Measurements from ENCODE around the gene EVI5.
"Not testable (repeated sequence)": the region's sequence is repeated elsewhere in the genome, so short reads cannot be mapped to it uniquely, and the experiment has no call there.

Gene EVI5

GRCh38 chr1:92619466-92620189 is 165.3 kb downstream of the EVI5 start:
- no peak overlapping the region for H3K4me3 ChIP-seq (ENCODE audit: low read depth, low read length)
- no peak for DNase-seq (ENCODE audit: low read depth)

- H3K4me3 ChIP-seq (ENCODE audit: low read depth, low read length) = no peak overlapping the region
- DNase-seq (ENCODE audit: low read depth) = no peak
Measured at GRCh38 chr1:92601044-92601443, 183.9 kb downstream of the EVI5 start.

- no peak overlapping the region for H3K4me3 ChIP-seq (ENCODE audit: low read depth, low read length)
- DNase-seq (ENCODE audit: low read depth) = peak; percentile 4
Measured at GRCh38 chr1:92599184-92599583, 185.7 kb downstream of the EVI5 start.

GRCh38 chr1:92589361-92589760 is 195.5 kb downstream of the EVI5 start:
- DNase-seq (ENCODE audit: low read depth); H3K4me3 ChIP-seq (ENCODE audit: low read depth, low read length): not testable (repeated sequence)

- no peak overlapping the region for H3K4me3 ChIP-seq (ENCODE audit: low read depth, low read length)
- no peak for DNase-seq (ENCODE audit: low read depth)
Measured at GRCh38 chr1:92587445-92587844, 197.5 kb downstream of the EVI5 start.

GRCh38 chr1:92585831-92586230 is 199.1 kb downstream of the EVI5 start:
- no peak for DNase-seq (ENCODE audit: low read depth)
- no peak overlapping the region for H3K4me3 ChIP-seq (ENCODE audit: low read depth, low read length)

GRCh38 chr1:92584810-92585209 is 200.1 kb downstream of the EVI5 start:
- not testable (repeated sequence) for DNase-seq (ENCODE audit: low read depth); H3K4me3 ChIP-seq (ENCODE audit: low read depth, low read length)

- no peak overlapping the region for H3K4me3 ChIP-seq (ENCODE audit: low read depth, low read length)
- peak; percentile 36 for DNase-seq (ENCODE audit: low read depth)
Measured at GRCh38 chr1:92583821-92584760, 200.8 kb downstream of the EVI5 start.

- H3K4me3 ChIP-seq (ENCODE audit: low read depth, low read length) = no peak overlapping the region
- no peak for DNase-seq (ENCODE audit: low read depth)
Measured at GRCh38 chr1:92577261-92577895, 207.5 kb downstream of the EVI5 start.

GRCh38 chr1:92575123-92575522 is 209.8 kb downstream of the EVI5 start:
- no peak overlapping the region for H3K4me3 ChIP-seq (ENCODE audit: low read depth, low read length)
- DNase-seq (ENCODE audit: low read depth) = no peak

- no peak for DNase-seq (ENCODE audit: low read depth)
- H3K4me3 ChIP-seq (ENCODE audit: low read depth, low read length) = no peak overlapping the region
Measured at GRCh38 chr1:92572520-92572919, 212.4 kb downstream of the EVI5 start.

- DNase-seq (ENCODE audit: low read depth) = no peak
- H3K4me3 ChIP-seq (ENCODE audit: low read depth, low read length) = no peak overlapping the region
Measured at GRCh38 chr1:92571578-92571977, 213.3 kb downstream of the EVI5 start.

GRCh38 chr1:92567211-92567868 is 217.6 kb downstream of the EVI5 start:
- no peak for DNase-seq (ENCODE audit: low read depth)
- no peak overlapping the region for H3K4me3 ChIP-seq (ENCODE audit: low read depth, low read length)

- DNase-seq (ENCODE audit: low read depth) = no peak
- no peak overlapping the region for H3K4me3 ChIP-seq (ENCODE audit: low read depth, low read length)
Measured at GRCh38 chr1:92563457-92564216, 221.3 kb downstream of the EVI5 start.

GRCh38 chr1:92556350-92556749 is 228.6 kb downstream of the EVI5 start:
- H3K4me3 ChIP-seq (ENCODE audit: low read depth, low read length) = no peak overlapping the region

GRCh38 chr1:92554216-92554615 is 230.7 kb downstream of the EVI5 start:
- no peak overlapping the region for H3K4me3 ChIP-seq (ENCODE audit: low read depth, low read length)
- no peak for DNase-seq (ENCODE audit: low read depth)

More at GRCh38 chr1:92556350-92556749, 228.6 kb downstream of the EVI5 start:
- no peak for DNase-seq (ENCODE audit: low read depth)

- H3K4me3 ChIP-seq (ENCODE audit: low read depth, low read length) = no peak overlapping the region
- no peak for DNase-seq (ENCODE audit: low read depth)
Measured at GRCh38 chr1:92551916-92552315, 233.0 kb downstream of the EVI5 start.

GRCh38 chr1:92544756-92545165 is 240.1 kb downstream of the EVI5 start:
- no peak for DNase-seq (ENCODE audit: low read depth)
- H3K4me3 ChIP-seq (ENCODE audit: low read depth, low read length) = no peak overlapping the region
